Measurements from ENCODE around the gene HSD17B12.

HSD17B12 gene

DNA sequence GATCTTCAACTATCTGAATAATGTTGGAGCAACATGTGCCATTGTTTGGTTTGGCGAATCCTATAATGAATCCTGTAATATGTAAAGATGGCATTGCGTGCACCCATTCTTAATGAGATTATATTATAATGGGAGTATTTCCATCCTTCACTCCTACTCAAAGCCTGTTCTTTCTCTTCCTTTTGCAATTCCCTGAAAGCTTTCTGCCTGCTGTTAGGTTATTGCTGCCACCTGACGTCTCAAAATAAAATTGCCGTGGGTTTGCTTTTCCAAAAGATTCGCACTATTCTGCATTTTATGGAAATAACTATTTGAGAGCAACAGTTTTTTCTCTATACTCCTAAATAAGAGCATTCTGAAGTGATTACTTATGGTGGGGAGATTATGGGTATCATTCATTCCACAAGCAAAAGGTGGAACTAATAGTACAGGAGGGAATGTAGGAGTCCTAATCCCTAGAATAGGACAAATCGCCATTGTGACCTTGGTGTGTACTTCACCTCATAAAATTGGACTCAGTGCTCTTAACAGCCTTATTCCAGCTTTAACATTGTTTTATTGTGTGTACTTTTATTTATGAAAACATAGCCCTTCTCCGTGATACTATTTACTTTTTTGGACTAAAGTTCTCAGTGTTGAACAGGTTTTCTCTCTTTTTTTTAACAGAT lies 130.5 kb downstream of the HSD17B12 start:
- TF ChIP-seq, protein P1, sequence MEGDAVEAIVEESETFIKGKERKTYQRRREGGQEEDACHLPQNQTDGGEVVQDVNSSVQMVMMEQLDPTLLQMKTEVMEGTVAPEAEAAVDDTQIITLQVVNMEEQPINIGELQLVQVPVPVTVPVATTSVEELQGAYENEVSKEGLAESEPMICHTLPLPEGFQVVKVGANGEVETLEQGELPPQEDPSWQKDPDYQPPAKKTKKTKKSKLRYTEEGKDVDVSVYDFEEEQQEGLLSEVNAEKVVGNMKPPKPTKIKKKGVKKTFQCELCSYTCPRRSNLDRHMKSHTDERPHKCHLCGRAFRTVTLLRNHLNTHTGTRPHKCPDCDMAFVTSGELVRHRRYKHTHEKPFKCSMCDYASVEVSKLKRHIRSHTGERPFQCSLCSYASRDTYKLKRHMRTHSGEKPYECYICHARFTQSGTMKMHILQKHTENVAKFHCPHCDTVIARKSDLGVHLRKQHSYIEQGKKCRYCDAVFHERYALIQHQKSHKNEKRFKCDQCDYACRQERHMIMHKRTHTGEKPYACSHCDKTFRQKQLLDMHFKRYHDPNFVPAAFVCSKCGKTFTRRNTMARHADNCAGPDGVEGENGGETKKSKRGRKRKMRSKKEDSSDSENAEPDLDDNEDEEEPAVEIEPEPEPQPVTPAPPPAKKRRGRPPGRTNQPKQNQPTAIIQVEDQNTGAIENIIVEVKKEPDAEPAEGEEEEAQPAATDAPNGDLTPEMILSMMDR (IDR thresholded peaks at IDR 0.05; ENCODE audit: control extremely low read depth, extremely low read depth, low read depth, missing control alignments): no peak
- DNase-seq (ENCODE audit: extremely low spot score): no peak
- ChIA-PET POLR2A (no interaction called here), CTCF (no interaction called here)

- TF ChIP-seq, protein P1 (IDR thresholded peaks at IDR 0.05; ENCODE audit: control extremely low read depth, extremely low read depth, low read depth, missing control alignments): no peak
- no peak for DNase-seq (ENCODE audit: extremely low spot score)
- POLR2A ChIA-PET: no interaction called here
- CTCF ChIA-PET: no interaction called here
These were observed 131.9 kb downstream of the HSD17B12 start for GRCh38 chr11:43812471-43812870.

DNA sequence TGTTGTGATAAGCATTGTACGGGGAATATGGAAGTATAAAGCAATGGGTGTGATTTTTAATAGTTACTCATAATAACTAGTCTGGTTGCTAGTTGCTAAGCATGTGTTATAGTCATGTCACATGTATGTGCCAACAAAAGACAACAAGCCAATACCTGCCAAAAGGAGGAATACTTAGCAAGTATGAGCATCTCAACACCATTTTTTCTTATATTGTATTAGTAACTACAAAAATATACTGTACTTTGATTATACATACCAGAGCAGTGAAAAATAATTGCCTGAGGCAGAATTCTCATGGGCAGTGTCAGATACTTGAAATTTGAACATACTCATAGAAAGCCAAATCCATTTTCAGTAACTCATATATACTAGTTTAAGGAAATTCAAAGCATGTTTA lies 137.7 kb downstream of the HSD17B12 start:
- POLR2A ChIA-PET: no interaction called here
- TF ChIP-seq, protein P1 (IDR thresholded peaks at IDR 0.05; ENCODE audit: control extremely low read depth, extremely low read depth, low read depth, missing control alignments): no peak
- CTCF ChIA-PET: no interaction called here
- DNase-seq (ENCODE audit: extremely low spot score): no peak

DNA sequence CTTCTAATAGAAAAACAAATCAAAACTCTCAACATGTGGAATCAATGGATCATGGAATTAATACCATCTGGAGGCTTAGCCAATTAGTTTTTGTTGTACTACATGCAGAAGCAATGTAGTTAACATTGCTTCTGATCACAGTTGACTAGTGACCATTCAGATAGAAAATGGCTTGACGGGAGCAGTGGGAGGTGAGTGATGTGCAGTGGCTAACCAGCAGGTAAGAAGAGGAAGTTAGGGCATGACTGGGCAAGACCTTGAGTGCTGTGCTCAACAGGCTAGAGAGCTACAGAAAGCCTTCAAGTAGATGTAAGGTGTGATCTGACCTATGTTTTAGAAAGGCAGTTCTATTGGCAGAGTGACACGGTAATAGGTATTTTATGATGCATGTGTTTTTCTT lies 139.4 kb downstream of the HSD17B12 start:
- ChIA-PET CTCF (interaction anchor here (0.9 kb wide), 1 partner anchor 18 kb away, joined by 3 read pairs; no protein-coding TSS in a partner anchor), POLR2A (no interaction called here)

GRCh38 chr11:43823316-43823715 lies 142.8 kb downstream of the HSD17B12 start:
- no peak for DNase-seq (ENCODE audit: extremely low spot score)
- TF ChIP-seq, protein P1 (IDR thresholded peaks at IDR 0.05; ENCODE audit: control extremely low read depth, extremely low read depth, low read depth, missing control alignments): no peak
- POLR2A ChIA-PET: no interaction called here
- CTCF ChIA-PET: interaction anchor here (1.4 kb wide), 1 partner anchor 9 kb away, joined by 5 read pairs; no protein-coding TSS in a partner anchor

More for the DNA sequence above, 139.4 kb downstream of the HSD17B12 start:
- TF ChIP-seq, protein P1 (IDR thresholded peaks at IDR 0.05; ENCODE audit: control extremely low read depth, extremely low read depth, low read depth, missing control alignments): no peak
- DNase-seq (ENCODE audit: extremely low spot score): no peak

- ChIA-PET POLR2A (no interaction called here), CTCF (interaction anchor here (1.3 to 1.8 kb wide), 3 partner anchors 9 to 24 kb away, joined by 3 to 5 read pairs (median 4); no protein-coding TSS in a partner anchor)
- DNase-seq (ENCODE audit: extremely low spot score): no peak
- TF ChIP-seq, protein P1 (IDR thresholded peaks at IDR 0.05; ENCODE audit: control extremely low read depth, extremely low read depth, low read depth, missing control alignments): no peak
These were observed 143.3 kb downstream of the HSD17B12 start for GRCh38 chr11:43823851-43824250.
